ENCODE results near the gene TMEM222.

DNA sequence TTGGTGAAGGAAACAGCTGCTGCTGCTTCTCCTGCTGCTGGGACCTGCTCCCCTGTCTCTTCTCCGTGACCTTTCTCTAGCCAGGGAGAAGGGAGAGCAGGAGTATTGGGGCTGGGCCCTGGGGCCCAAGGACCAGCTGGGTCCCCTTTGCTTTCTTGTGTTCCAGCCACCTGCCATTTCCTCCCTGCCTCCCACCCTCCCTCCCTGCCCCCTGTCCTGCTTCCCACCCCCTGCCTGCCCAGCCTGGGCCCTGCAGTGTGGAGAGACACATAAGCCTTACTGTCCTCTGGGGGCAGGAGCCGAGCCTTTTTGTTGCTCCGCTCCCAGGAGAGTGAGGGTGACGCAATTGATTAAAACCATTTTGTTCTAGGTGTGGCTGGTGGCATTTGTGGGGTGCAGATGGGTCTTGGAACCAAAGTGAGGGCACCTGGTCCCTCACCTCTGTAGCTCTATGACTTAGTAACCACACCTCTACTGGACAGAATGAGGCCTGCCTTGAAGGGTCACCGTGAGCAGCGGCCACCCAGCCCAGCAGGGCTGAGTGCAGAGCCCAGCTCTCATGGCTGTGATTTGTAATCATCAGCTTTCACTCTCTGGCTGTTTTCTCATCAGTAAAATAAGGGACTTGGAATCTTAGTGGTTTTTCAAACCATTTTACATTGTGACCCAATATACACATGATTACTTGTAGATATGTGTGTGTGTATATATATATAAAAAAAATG lies 13.9 kb upstream of the TMEM222 start:
- TF ChIP-seq EZH2 (IDR thresholded peaks at IDR 0.05; ENCODE audit: borderline replicate concordance, control insufficient read depth, low read depth, low read length), result no peak
- no peak for TF ChIP-seq CBX3 (IDR thresholded peaks at IDR 0.05; ENCODE audit: borderline replicate concordance, low read depth)
- TF ChIP-seq, protein P1, sequence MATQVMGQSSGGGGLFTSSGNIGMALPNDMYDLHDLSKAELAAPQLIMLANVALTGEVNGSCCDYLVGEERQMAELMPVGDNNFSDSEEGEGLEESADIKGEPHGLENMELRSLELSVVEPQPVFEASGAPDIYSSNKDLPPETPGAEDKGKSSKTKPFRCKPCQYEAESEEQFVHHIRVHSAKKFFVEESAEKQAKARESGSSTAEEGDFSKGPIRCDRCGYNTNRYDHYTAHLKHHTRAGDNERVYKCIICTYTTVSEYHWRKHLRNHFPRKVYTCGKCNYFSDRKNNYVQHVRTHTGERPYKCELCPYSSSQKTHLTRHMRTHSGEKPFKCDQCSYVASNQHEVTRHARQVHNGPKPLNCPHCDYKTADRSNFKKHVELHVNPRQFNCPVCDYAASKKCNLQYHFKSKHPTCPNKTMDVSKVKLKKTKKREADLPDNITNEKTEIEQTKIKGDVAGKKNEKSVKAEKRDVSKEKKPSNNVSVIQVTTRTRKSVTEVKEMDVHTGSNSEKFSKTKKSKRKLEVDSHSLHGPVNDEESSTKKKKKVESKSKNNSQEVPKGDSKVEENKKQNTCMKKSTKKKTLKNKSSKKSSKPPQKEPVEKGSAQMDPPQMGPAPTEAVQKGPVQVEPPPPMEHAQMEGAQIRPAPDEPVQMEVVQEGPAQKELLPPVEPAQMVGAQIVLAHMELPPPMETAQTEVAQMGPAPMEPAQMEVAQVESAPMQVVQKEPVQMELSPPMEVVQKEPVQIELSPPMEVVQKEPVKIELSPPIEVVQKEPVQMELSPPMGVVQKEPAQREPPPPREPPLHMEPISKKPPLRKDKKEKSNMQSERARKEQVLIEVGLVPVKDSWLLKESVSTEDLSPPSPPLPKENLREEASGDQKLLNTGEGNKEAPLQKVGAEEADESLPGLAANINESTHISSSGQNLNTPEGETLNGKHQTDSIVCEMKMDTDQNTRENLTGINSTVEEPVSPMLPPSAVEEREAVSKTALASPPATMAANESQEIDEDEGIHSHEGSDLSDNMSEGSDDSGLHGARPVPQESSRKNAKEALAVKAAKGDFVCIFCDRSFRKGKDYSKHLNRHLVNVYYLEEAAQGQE (IDR thresholded peaks at IDR 0.05; ENCODE audit: low read depth, low read length), result no peak
- no peak for TF ChIP-seq GABPA (IDR thresholded peaks at IDR 0.05; ENCODE audit: low read depth)
- TF ChIP-seq, protein P2, sequence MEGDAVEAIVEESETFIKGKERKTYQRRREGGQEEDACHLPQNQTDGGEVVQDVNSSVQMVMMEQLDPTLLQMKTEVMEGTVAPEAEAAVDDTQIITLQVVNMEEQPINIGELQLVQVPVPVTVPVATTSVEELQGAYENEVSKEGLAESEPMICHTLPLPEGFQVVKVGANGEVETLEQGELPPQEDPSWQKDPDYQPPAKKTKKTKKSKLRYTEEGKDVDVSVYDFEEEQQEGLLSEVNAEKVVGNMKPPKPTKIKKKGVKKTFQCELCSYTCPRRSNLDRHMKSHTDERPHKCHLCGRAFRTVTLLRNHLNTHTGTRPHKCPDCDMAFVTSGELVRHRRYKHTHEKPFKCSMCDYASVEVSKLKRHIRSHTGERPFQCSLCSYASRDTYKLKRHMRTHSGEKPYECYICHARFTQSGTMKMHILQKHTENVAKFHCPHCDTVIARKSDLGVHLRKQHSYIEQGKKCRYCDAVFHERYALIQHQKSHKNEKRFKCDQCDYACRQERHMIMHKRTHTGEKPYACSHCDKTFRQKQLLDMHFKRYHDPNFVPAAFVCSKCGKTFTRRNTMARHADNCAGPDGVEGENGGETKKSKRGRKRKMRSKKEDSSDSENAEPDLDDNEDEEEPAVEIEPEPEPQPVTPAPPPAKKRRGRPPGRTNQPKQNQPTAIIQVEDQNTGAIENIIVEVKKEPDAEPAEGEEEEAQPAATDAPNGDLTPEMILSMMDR (IDR thresholded peaks at IDR 0.05 in 2 of 3, conservative IDR thresholded peaks at IDR 0.05 in 1 of 3; ENCODE audit: control insufficient read depth in 2 of 3, extremely low read depth in 1 of 3, insufficient read depth in 1 of 3, low read depth in 3 of 3, low read length in 3 of 3), result no peak
- TF ChIP-seq ZNF207 (IDR thresholded peaks at IDR 0.05; ENCODE audit: borderline replicate concordance), result no peak
- no peak for TF ChIP-seq CREM (IDR thresholded peaks at IDR 0.05; ENCODE audit: low read depth)
- TF ChIP-seq FOXM1 (IDR thresholded peaks at IDR 0.05; ENCODE audit: low read depth, low read length), result no peak
- TF ChIP-seq BRCA1 (IDR thresholded peaks at IDR 0.05; ENCODE audit: low read depth, low read length), result no peak
- no peak for TF ChIP-seq POLR2A (IDR thresholded peaks at IDR 0.05; ENCODE audit: low read depth, low read length)
- TF ChIP-seq ZNF217 (IDR thresholded peaks at IDR 0.05), result no peak
- TF ChIP-seq BHLHE40 (IDR thresholded peaks at IDR 0.05; ENCODE audit: borderline replicate concordance in 1 of 2, low read depth in 2 of 2, low read length in 1 of 2), result no peak

Measured in GM12878 (cell line).